ENCODE data around the gene CHST3.
"Not testable (repeated sequence)": the region's sequence is repeated elsewhere in the genome, so short reads cannot be mapped to it uniquely, and the experiment has no call there.

The CHST3 gene

DNA sequence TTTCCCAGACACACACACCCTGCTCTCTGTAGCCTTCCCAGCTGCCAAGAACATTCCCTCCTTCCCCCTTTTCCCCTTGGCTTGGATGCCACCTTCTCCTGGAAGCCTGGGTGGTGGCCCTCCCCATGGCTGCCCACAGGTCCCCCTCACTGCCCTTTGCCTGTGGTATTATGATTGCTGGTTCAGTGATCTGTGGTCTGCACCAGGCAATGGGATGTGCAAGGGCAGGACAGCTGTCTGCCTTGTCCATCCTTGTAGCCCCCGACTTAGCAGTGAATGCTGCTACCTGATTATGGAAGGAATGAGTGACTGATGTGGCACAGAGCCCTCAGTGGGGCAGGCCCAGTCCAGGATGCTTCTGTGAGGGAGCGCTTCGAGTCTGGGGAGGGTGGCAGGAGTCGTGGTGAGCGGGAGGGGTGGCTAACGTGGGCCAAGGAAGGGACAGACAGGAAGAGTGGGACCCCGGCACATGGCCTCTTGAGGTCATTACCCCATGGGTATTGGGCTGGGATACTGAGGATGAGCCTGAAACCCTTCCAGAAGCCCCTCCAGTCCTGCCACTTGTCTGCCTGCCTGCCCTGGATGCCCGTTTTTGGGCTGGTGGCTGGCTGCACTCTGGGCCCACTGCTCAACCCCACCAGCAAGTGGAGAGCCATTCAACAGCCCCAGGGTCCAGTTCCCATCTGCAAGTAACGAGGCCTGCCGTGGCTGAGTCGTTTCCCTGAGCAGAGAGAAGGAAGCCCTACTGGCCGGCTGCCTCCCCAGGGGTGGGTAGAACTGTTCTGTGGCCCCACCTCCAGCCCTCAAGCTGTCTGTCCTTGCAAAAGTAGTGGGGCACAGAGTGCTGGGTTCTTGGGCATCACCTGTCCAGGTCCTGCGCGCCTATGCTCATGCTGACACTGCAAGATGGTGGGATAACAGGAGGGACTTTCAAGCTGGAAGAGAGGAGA is 8.8 kb downstream of the CHST3 start:
- no peak for DNase-seq (ENCODE audit: low read depth in 1 of 2, low spot score in 1 of 2)

DNA sequence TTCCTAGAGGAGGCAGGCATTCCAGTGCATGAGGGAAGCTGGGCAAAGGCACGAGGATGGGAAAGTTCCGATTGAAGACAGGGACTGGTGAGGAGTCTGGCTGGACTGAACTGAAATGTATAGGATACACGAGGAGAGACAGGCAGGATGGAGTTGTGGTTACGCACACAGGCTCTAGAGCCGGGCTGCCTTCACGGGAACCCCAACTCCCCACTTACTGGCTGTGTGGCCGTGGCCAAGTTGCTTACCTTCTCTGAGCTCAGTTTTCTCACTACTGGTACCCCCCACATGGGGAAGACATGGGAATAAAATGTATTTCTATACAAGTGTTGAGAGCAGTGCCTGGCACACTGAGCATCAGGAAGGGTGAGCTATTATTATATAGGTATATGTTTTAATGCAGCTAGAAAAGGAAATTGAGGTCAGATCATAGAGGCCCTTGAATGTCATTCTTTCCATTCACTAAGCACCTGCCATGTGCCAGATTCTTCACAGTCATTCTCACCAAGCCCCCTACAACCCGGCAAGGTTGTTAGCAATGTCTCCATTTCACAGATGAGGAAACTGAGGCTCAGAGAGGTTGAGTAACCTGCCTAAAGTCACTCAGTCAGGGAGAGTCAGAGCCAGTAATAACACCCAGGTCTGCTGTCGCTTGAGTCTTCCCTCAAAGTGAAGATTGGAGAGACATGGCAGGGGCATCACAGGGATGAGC is 9.7 kb downstream of the CHST3 start:
- no peak for DNase-seq (ENCODE audit: low read depth in 1 of 2, low spot score in 1 of 2)

DNA sequence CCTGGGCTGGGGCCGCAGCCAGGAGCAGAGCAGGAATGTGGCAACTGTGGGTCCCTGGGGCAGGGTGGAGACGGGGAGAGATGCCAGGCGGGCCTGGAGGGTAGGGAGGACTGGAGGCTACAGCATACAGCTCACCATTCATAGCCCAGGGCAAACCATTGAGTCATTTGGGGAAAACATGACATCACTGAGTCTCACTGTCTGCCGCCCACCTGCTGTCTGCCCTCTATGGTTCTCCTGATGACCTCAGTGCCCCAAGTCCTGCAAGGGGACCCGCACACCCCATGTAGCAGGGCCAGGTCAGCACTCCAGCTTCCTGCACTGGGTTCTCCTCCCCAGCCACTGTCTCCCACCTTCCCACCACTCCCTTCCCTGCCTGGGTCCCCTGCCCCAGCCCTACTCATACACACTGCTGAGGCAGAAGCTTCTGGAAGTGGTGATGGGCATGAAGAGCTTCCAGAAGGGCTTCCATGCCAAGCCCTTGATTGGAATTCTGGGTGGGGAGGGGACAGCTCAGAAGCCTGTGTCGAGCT is 10.4 kb downstream of the CHST3 start:
- peak in 1 of 2 donors; percentile 9 for DNase-seq (ENCODE audit: low read depth in 1 of 2, low spot score in 1 of 2)

DNA sequence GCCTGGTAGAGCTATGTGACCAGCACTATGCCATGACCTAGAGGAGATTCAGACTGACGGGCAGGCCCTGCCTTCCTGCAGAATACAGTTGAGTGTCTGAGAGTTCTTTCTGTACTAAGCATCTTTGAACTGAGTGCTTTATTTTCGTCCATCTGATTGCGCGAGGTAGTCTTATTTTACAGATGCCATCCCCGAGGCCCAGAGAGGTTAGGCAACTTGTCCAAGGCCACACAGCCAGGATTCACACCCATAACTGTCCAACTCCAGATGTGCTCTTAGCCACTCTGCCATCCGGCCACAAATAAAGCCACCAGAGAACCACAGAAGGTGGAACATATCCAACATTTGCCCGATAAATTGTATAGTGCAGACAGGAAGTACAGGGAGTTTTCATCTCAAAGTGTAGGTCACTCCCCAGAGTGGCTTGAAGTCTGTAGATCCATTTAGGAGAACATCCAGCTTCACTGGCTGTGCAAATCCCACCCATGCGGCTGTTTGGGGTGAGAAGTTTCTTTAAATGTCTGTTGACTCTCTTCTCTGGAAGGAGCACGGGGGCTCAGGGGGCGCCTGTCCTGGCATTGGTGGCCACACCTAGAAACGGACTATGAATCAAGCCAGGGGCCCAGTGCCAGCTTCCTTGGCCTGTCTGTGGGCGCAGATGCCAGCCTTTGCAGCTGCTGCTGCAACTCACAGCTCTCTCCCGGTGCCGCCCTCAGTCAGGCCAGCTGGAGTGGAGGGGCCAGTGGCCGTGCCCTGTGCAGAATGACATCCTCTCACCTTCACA is 11.1 kb downstream of the CHST3 start:
- DNase-seq (ENCODE audit: low read depth in 1 of 2, low spot score in 1 of 2) = no peak

DNA sequence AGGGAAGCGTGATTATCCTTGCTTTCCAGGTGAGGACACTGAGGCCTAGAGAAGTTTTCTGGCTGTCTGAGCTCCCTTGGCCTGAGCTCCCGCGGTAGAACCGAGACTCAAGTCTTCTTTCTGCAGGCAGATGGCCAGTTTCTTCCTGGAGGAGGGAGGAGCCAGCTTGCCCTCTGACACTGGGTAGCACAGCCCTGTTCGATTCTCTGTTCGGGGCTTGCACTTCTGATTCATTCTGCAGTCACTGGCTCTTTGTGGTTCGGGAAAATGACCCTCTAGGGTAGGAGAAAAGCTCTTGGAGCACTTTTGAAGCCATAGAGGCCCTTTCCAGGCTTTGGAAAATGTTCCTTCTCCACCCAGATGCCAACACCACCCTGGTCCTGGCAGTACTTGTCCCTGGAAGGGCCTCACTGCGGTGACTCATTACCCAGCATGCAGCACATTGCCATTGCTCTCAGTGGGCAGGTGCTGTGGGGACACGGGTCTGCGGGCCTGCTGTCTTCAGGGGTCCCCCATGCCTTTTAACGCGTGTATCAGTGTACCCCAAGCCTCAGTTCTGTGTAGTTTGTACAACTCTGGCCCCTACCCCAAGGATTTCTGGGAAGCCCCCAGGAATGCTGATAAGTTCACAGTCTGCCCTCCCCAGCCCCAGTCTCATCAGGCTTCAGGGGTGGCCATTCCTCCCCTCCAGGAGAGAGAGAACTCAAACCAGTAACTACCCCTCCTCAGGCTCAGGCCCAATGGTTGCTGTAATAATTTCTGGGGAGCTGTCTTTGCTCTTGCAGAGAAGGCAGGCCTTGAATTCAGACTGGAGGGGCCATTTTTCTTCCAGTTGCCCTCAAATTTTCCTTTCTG is 11.9 kb downstream of the CHST3 start:
- DNase-seq (ENCODE audit: low read depth in 1 of 2, low spot score in 1 of 2) = no peak

DNA sequence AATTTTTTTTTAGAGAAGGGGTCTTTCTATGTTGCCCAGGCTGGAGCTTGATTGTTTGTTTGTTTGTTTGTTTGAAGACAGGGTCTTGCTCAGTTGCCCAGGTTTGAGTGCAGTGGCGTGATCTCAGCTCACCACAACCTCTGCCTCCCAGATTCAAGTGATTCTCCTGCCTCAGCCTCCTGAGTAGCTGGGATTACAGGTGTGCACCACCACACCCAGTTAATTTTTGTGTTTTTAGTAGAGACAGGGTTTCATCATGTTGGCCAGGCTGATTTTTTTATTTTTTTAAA is 13.4 kb downstream of the CHST3 start:
- DNase-seq (ENCODE audit: low read depth in 1 of 2, low spot score in 1 of 2) = not testable (repeated sequence)

DNA sequence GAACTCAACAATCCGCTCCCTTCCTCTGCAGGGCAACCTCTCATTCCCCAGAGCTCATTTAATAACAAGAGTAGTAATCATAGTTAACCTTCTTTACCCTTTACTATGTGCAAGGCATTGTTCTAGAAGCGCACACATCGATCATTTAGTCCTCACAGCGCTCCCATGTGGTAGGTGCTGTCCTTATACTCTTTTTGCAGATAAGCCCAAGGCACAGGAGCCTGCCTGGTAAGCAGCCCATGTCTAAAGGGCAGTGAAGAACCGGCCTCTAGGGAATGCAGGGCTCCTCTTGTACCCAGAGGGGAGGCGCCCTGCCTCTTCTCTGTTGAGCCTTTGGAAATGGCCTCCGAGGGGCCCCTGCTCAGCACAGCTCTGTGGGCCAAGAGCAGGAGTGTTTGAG is 14.3 kb downstream of the CHST3 start:
- DNase-seq (ENCODE audit: low read depth in 1 of 2, low spot score in 1 of 2) = no peak

DNA sequence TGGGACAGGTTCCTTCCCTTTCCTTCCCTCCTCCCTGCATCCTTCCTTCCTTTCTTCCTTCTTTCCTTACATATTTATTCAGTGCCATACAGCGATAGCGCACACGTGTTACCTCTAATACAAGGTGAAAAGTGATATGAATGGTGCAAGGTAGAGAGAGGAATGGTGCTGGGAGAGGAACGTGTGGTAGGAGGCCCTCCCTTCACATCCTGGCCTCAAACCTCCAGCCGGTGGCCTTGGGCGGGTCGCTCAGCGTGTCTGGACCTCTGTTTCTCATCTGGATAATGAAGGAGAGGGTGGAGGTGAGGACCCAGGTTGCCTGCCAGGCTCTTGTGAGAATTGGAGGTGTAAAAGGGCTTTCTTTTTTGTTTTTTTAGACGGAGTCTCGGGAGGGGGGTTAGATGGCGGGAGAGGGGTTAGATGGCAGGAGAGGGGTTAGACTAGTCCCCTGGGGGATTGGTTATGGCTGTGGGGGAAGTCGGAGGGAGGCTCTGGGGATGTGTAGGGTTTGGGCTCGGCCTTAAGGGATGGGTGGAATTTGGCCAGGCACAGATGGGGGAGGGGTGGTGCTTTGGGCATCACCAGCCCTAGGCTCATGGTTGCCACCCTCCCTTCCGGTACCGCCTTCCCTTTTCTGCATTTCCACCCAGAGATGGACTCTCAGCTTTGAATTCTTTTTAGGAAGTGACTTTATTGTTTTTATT is 14.9 kb downstream of the CHST3 start:
- DNase-seq (ENCODE audit: low read depth in 1 of 2, low spot score in 1 of 2) = no peak

DNA sequence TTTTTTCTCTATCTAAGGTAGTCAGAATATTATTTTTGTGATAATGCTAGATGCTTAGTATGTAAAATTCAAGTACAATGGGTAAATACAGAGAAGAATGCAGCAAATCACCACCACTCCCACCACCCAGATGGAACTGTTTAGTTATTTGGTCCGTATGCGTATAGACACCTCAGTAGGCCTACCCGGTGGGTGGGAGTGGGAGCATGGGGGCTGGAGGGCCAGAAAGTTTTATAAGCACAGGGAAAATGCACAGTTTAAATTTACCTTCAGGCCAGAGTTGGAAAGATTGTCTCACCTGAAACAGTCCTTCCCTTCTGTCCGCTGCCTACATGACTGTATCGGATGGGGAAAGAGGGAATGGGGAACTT is 15.5 kb downstream of the CHST3 start:
- DNase-seq (ENCODE audit: low read depth in 1 of 2, low spot score in 1 of 2) = no peak

DNA sequence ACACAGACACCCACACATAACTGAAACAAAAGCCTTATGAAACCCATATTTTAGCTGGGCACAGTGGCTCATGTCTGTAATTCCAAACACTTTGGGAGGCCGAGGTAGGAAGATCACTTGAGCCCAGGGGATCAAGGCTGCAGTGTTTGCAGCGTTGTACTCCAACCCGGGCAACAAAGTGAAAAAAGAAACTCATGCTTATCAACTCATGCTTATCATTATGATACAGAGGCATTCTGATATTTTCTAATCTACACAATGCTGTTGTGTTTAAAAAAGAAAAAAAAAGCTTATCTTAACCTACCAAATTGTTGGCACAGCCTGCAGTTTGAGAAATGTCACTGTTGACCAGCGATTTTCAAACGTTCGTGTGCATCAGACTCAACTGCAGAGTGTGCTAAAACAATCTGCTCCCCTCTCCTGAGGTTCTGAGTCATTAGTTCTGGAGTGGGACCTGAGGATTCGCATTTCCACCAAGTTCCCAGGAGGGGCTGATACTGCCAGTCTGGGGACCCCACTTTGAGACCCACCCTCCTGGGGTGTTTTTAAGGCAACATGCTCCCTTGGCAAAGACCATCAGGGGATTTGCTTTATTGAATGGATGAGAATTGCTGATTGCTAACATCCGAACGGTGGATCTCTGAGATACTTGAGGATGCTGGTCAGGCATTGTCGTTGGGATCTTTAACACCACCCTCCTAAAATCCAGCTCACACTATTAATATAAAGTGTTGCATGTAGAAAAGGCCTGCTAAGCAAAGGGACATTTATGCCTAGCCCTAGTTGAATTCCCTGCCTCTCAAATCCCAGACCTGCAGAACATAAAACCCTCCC is 16.2 kb downstream of the CHST3 start:
- no peak for DNase-seq (ENCODE audit: low read depth in 1 of 2, low spot score in 1 of 2)

DNA sequence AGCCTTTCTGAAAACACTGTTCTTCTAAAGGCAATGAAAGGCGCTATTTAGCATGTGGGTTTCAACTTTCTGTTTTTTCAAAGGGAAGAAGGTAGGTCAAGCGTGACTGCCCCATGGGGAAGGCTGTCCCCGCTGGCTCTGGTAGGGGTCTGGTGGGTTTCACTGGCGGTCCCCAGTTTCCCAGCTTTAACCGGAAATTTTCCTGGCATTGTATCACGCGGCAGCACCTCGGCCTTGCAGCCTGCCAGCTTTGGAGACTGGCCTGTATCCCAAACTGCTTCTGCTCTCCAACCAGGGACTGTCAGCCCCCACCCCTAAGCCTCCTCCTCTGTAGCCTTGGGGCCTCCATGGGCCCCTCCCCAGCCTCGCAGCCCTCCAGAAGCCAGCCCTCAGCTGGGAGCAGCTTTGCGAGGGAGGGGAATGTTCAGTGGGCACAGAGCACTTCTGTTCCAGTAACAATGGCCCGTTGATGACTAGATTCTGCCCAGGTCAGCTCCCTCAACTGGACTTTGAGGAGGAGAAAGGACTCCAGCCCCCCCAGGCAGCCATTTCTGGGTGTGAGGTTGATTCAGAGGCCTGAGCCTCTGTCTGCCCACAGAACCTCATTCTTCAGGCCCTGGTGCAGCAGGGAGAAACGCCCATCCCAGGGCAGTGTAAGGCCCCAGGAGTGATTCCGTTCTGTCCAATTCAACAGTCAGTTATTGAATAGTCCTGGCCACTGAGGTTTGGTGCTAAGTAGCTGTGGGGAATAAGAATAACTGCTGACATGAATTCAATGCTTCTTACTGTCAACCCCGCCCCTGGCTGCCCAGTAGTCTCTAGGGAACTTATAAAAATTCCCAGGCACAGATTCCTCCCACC is 17.1 kb downstream of the CHST3 start:
- no peak for DNase-seq (ENCODE audit: low read depth in 1 of 2, low spot score in 1 of 2)

DNA sequence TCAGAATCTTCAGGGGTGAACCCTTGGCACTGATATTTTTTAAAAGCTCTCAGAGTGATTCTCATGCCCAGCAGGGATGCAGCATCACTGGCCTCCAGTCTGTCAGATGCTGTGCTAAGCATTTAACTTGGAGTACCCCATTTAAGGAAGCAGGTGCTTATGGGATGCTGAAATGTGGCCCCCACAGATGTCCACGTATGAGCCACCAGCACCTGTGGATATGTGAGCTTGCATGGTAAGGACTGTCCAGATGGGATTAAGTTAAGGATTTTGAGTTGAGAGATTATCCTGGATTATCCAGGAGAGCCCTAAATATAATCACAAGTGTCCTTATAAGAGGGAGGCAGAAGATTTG is 17.7 kb downstream of the CHST3 start:
- no peak for DNase-seq (ENCODE audit: low read depth in 1 of 2, low spot score in 1 of 2)

DNA sequence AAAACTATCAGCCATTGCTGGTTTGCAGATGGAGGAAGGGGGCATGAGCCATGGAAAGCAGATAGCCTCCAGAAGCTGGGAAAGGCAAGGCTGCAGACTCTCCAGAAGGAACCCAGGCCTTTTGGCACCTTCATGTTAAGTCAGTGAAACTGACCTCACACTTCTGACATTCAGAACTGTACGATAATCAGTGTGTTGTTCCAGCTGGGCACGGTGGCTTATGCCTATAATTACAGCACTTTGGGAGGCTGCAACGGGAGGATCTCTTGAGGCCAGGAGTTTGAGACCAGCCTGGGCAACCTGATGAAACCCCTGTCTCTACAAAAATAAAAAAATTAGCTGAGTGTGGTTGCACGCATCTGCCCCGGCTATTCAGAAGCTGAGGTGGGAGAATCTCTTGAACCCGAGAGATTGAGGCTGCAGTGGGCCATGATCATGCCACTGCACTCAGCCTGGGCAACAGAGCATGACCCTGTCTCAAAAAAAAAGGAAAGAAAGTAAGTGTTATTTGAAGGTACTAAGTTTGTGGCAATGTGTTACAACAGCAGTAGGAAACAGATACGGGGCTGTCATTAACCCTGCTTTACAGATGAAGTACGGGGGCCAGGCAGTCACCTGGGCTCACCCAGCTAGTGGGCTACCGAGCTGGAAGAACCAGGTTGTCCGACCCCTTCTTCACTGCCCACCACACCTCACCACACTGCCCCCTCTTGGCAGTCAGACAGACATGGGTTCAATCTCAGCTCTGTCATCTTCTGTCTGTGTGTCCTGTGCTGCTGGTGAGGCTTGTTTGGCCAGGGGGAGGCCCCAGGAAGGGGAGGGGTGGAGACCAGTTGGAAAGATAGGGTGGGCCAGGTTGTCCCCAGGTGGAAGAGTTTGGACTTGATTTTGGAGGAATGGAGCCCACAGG is 18.3 kb downstream of the CHST3 start:
- no peak for DNase-seq (ENCODE audit: low read depth in 1 of 2, low spot score in 1 of 2)

DNA sequence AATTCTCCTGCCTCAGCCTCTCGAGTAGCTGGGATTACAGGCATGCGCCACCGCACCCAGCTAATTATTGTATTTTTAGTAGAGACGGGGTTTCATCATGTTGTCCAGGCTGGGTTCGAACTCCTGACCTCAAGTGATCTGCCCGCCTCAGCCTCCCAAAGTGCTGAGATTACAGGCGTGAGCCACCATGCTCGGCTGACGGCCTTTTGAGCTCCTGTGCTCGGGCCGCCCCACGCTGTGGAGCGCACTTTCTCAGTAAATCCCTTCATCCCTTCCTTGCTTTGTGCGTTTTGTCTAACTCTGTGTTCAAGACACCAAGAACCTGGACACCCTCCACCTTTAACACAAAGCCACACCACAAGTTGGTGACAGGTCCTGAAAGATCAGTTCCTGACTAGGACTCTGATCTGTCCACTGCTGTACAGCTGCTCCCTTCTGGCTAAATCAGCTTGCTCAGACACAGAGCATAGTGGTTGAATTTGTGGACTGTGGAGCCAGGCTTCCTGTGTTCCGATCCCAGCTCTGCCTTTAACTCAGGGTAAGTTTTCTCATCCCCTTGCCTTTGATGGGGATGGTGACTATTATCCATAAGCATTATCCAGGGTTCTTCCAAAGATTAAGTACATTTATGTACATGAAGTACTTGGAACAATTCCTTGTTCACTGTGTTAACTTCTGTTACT is 20.1 kb downstream of the CHST3 start:
- no peak for DNase-seq (ENCODE audit: low read depth in 1 of 2, low spot score in 1 of 2)

DNA sequence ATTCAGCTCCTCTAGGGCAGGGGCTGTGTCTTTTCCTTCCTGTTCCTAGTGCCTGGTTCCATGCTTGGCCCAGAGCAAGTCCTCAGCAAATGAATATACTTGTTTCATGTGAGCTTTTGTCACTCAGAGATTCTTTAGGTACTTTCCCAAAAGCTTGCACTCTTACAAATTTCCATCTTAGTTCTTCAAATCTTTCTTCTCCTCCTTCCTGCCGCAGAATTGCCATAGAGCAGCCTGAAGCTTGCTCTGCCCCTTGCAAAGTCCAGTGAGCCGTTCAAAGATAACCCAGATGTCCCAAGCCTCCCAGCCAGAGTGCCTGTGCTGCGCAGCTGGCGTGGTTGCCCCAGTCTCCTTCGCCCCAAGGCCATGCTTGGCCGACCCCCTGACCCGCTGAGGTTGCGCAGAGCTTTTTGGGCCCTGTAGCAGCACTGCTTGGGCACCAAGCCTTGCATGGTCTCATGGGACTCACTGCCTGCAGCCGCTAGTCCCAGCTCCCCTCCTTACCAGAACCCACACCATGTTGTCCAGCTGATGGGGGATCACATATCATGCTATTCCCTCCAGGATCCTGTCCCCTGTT is 20.7 kb downstream of the CHST3 start:
- DNase-seq (ENCODE audit: low read depth in 1 of 2, low spot score in 1 of 2) = no peak

DNA sequence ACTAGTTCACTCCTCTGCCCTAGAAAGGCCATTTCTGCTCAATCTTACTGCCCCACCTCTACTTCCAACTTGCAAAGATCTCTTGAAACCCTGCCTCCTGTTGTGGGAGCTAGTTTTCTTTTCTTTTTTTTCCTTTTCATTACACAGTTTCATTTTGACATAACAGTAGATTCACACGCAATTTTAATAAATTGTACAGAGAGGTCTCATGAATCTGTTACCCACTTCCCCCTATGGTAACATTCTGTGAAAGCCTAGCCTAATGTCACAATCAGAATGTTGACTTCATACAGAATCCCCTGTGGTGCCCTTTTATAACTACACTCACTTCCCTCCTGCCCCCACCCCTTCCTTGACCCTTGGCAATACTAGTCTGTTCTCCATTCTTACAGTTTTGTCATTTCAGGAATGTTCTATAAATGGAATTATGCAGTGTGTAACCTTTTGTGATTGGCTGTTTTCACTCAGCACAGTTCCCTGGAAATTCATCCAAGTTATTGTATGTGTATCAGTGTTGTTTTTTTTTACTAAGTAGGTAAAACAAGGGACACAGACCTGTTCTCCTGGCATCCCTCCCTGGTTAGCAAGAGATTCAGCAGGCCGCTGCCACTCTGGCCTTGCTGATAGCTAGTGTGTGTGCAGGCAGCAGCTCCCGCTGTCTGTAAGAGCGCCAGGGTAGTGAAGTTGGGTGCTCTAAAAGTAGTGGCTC is 21.5 kb downstream of the CHST3 start:
- DNase-seq (ENCODE audit: low read depth in 1 of 2, low spot score in 1 of 2) = no peak
